ENCODE data around the gene SUMO4. TPM values are rescaled to one million over a fixed set of nuclear protein-coding genes. Genes with fewer than 3 reads are reported as not detected.
A peak's percentile ranks its signal among the peaks of the same experiment; 100 is the strongest.

Gene SUMO4
- total RNA-seq, 1 donor: 2.6 TPM

- H3K4me3 ChIP-seq (ENCODE audit: low read depth, low read length): no peak overlapping the region
- no peak for TF ChIP-seq CTCF (IDR thresholded peaks at IDR 0.05; ENCODE audit: insufficient read depth, low read depth, low read length)
- no peak for DNase-seq (ENCODE audit: low read depth)
Observed at GRCh38 chr6:149436647-149437046, 36.6 kb downstream of the SUMO4 start.

GRCh38 chr6:149437212-149437611 is 37.1 kb downstream of the SUMO4 start:
- no peak for DNase-seq (ENCODE audit: low read depth)
- no peak overlapping the region for H3K4me3 ChIP-seq (ENCODE audit: low read depth, low read length)
- no peak for TF ChIP-seq CTCF (IDR thresholded peaks at IDR 0.05; ENCODE audit: insufficient read depth, low read depth, low read length)

GRCh38 chr6:149438855-149439254 is 38.8 kb downstream of the SUMO4 start:
- H3K4me3 ChIP-seq (ENCODE audit: low read depth, low read length): no peak overlapping the region
- TF ChIP-seq CTCF (IDR thresholded peaks at IDR 0.05; ENCODE audit: insufficient read depth, low read depth, low read length): no peak
- no peak for DNase-seq (ENCODE audit: low read depth)

- DNase-seq (ENCODE audit: low read depth): peak; percentile 13
- TF ChIP-seq CTCF (IDR thresholded peaks at IDR 0.05; ENCODE audit: insufficient read depth, low read depth, low read length): no peak
- no peak overlapping the region for H3K4me3 ChIP-seq (ENCODE audit: low read depth, low read length)
Observed at GRCh38 chr6:149439626-149440025, 39.6 kb downstream of the SUMO4 start.

GRCh38 chr6:149440735-149441671 is 40.9 kb downstream of the SUMO4 start:
- H3K4me3 ChIP-seq (ENCODE audit: low read depth, low read length): no peak overlapping the region
- no peak for TF ChIP-seq CTCF (IDR thresholded peaks at IDR 0.05; ENCODE audit: insufficient read depth, low read depth, low read length)
- DNase-seq (ENCODE audit: low read depth): peak; percentile 8

- no peak for TF ChIP-seq CTCF (IDR thresholded peaks at IDR 0.05; ENCODE audit: insufficient read depth, low read depth, low read length)
- H3K4me3 ChIP-seq (ENCODE audit: low read depth, low read length): no peak overlapping the region
- no peak for DNase-seq (ENCODE audit: low read depth)
Observed at GRCh38 chr6:149441740-149442139, 41.7 kb downstream of the SUMO4 start.
